ENCODE data around the gene ZNF83. TPM values are rescaled to one million over a fixed set of nuclear protein-coding genes. Genes with fewer than 3 reads are reported as not detected.
A peak's percentile ranks its signal among the peaks of the same experiment; 100 is the strongest.

ZNF83 gene
- total RNA-seq, 1 experiment from 2014 or later = 45.4 TPM

DNA sequence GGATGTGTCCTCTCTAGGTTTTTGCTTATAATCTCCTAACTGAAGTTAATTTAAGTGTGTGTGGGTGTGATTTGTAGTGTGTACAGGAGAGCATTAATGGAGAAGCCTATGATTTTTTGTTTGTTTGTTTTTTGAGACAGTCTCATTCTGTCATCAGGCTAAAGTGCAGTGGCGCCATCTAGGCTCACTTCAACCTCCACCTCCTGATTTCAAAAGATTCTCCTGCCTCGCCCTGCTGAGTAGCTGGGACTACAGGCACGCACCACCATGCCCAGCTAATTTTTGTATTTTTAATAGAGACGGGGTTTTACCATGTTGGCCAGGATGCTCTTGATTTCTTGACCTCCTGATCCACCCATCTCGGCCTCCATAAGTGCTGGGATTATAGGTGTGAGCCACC is 47.4 kb downstream of the ZNF83 start:
- POLR2A ChIA-PET (ENCODE audit: unreplicated experiment) = no interaction called here
- ATAC-seq = no peak

DNA sequence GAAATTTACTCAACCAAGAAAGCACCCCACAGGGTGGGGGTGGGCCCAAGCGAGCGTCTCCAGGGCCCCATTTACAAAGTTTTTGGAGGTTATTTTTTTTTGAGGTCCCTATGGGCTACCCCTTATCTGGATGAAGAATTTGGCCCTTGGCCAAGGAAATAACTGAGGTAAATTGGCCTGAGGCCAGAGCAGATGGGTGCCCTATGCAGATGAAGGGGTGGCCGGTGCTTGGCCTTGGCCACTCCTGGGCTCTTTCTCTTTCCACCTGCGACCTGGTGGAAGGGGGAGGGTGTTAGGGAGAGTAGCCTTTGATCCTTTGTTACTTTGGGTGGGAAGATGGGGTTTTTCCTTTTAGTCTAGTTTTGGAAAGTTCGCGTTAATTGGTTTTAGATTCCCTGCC is 52.6 kb downstream of the ZNF83 start:
- no peaks in the 10 kb centered on the region for H3K4me1 ChIP-seq (ENCODE audit: insufficient read depth, low read length)
- H3K27ac ChIP-seq (ENCODE audit: low read length) = no peak overlapping the region
- H4K20me1 ChIP-seq (ENCODE audit: low read length) = no peaks in the 10 kb centered on the region
- intact Hi-C loops (cut with micrococcal nuclease) = no loop called here
- peaks cover 32% of the 10 kb centered on the region for H3K9me3 ChIP-seq (ENCODE audit: low read length)
- ATAC-seq (no peak), DNase-seq (no peak)
- no peak overlapping the region for H3K4me2 ChIP-seq (ENCODE audit: low read length)
- ChIA-PET POLR2A (ENCODE audit: unreplicated experiment) (no interaction called here), CTCF (no interaction called here)
- no peak overlapping the region for H2AFZ ChIP-seq (ENCODE audit: low read length)
- H3K4me3 ChIP-seq (ENCODE audit: low read length) = no peak overlapping the region
- no peaks in the 10 kb centered on the region for H3K79me2 ChIP-seq (ENCODE audit: low read length)
- no peaks in the 10 kb centered on the region for H3F3A ChIP-seq (ENCODE audit: low read length, unreplicated experiment)
- no peak for TF ChIP-seq EZH2 (IDR thresholded peaks at IDR 0.05; ENCODE audit: low read length, unreplicated experiment)
- TF ChIP-seq, protein P1, sequence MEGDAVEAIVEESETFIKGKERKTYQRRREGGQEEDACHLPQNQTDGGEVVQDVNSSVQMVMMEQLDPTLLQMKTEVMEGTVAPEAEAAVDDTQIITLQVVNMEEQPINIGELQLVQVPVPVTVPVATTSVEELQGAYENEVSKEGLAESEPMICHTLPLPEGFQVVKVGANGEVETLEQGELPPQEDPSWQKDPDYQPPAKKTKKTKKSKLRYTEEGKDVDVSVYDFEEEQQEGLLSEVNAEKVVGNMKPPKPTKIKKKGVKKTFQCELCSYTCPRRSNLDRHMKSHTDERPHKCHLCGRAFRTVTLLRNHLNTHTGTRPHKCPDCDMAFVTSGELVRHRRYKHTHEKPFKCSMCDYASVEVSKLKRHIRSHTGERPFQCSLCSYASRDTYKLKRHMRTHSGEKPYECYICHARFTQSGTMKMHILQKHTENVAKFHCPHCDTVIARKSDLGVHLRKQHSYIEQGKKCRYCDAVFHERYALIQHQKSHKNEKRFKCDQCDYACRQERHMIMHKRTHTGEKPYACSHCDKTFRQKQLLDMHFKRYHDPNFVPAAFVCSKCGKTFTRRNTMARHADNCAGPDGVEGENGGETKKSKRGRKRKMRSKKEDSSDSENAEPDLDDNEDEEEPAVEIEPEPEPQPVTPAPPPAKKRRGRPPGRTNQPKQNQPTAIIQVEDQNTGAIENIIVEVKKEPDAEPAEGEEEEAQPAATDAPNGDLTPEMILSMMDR (conservative IDR thresholded peaks at IDR 0.05; ENCODE audit: low read depth, low read length) = no peak
- no peak for TF ChIP-seq EZH2phosphoT487 (IDR thresholded peaks at IDR 0.05; ENCODE audit: borderline replicate concordance, low read length)
- peaks cover 49% of the 10 kb centered on the region for H3K36me3 ChIP-seq (ENCODE audit: low read depth, low read length)
- H3K9ac ChIP-seq (ENCODE audit: low read length) = no peak overlapping the region
- H3K27me3 ChIP-seq (ENCODE audit: low read length) = no peaks in the 10 kb centered on the region
- H3K9me2 ChIP-seq (replicated peaks; ENCODE audit: low read length) = no peaks in the 10 kb centered on the region
- BruUV-seq (replicated peaks) = no TSS peak

More for the DNA sequence above, 47.4 kb downstream of the ZNF83 start:
- Histone ChIP-seq H3K4me2 (ENCODE audit: low read length) (no peak overlapping the region), H3K9me3 (ENCODE audit: low read length) (peaks cover 11% of the 10 kb centered on the region; the same call in 1 of the 2 replicates), H4K20me1 (ENCODE audit: low read length) (no peaks in the 10 kb centered on the region), H3K4me3 (ENCODE audit: low read length) (no peak overlapping the region), H3F3A (ENCODE audit: low read length, unreplicated experiment) (no peaks in the 10 kb centered on the region), H2AFZ (ENCODE audit: low read length) (no peak overlapping the region), H3K36me3 (ENCODE audit: low read depth, low read length) (peaks cover 19% of the 10 kb centered on the region; the same call in 1 of the 2 replicates), H3K79me2 (ENCODE audit: low read length) (no peaks in the 10 kb centered on the region), H3K27ac (ENCODE audit: low read length) (no peak overlapping the region), H3K27me3 (ENCODE audit: low read length) (no peaks in the 10 kb centered on the region), H3K9me2 (replicated peaks; ENCODE audit: low read length) (no peaks in the 10 kb centered on the region), H3K4me1 (ENCODE audit: insufficient read depth, low read length) (no peaks in the 10 kb centered on the region), H3K9ac (ENCODE audit: low read length) (no peak overlapping the region)
- no peak for DNase-seq
- CTCF ChIA-PET = no interaction called here
- no TSS peak for BruUV-seq (replicated peaks)
- intact Hi-C loops (cut with micrococcal nuclease) = no loop called here
- TF ChIP-seq, protein P1 (conservative IDR thresholded peaks at IDR 0.05; ENCODE audit: low read depth, low read length) = peak; percentile 20; the same call in 1 of the 2 replicates
- TF ChIP-seq EZH2 (IDR thresholded peaks at IDR 0.05; ENCODE audit: low read length, unreplicated experiment) = no peak

DNA sequence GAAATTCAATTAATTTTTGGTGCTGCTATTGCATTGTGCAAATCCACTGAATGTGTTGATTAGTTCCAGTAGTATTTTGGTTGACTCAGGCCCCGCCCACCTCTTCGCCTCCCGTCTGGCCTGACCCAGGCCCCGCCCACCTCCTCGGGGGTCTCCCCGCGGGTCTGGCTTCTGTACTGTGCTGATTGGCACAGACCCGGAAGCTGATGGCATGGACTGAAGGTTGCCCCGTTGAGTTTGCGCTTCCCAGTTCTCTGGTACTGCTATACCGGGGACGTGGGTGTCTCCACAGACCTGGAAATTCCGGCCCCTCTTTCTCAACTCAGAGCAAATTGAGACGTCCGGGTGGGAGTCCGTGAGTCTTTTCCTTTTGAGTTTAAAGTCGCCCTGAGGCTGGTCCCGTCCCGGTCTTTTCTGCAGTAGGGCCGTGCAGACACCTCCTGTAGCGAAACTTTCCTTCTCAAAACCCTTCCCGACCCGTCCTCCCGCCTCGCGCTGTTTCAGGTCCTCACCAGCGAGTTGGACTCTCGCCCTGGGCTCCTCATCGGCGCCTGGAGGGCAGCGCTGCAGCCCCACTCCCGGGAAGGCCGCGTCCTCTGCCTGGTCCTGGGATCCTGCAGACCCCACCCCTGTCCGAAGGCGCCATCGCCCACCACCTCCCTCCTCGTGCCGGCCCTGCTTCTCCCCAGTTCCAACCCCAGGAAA is 53.3 kb downstream of the ZNF83 start:
- H3K4me1 ChIP-seq (ENCODE audit: insufficient read depth, low read length) = no peaks in the 10 kb centered on the region
- ATAC-seq = no peak
- H4K20me1 ChIP-seq (ENCODE audit: low read length) = no peaks in the 10 kb centered on the region
- no peak overlapping the region for H3K4me2 ChIP-seq (ENCODE audit: low read length)
- TF ChIP-seq, protein P1 (conservative IDR thresholded peaks at IDR 0.05; ENCODE audit: low read depth, low read length) = no peak
- no peak for TF ChIP-seq EZH2phosphoT487 (IDR thresholded peaks at IDR 0.05; ENCODE audit: borderline replicate concordance, low read length)
- TF ChIP-seq EZH2 (IDR thresholded peaks at IDR 0.05; ENCODE audit: low read length, unreplicated experiment) = no peak
- H3K27ac ChIP-seq (ENCODE audit: low read length) = no peak overlapping the region
- H3K9me3 ChIP-seq (ENCODE audit: low read length) = peaks cover 32% of the 10 kb centered on the region
- H3K9me2 ChIP-seq (replicated peaks; ENCODE audit: low read length) = no peaks in the 10 kb centered on the region
- ChIA-PET CTCF (no interaction called here), POLR2A (ENCODE audit: unreplicated experiment) (no interaction called here)
- no peaks in the 10 kb centered on the region for H3F3A ChIP-seq (ENCODE audit: low read length, unreplicated experiment)
- H2AFZ ChIP-seq (ENCODE audit: low read length) = no peak overlapping the region
- no peak overlapping the region for H3K4me3 ChIP-seq (ENCODE audit: low read length)
- BruUV-seq (replicated peaks) = no TSS peak
- H3K79me2 ChIP-seq (ENCODE audit: low read length) = no peaks in the 10 kb centered on the region
- DNase-seq = no peak
- intact Hi-C loops (cut with micrococcal nuclease) = no loop called here
- no peak overlapping the region for H3K9ac ChIP-seq (ENCODE audit: low read length)
- peaks cover 56% of the 10 kb centered on the region for H3K36me3 ChIP-seq (ENCODE audit: low read depth, low read length)
- H3K27me3 ChIP-seq (ENCODE audit: low read length) = no peaks in the 10 kb centered on the region

Data from PC-3 (cell line).